ENCODE measurements around the gene ALKAL2.

The ALKAL2 gene

DNA sequence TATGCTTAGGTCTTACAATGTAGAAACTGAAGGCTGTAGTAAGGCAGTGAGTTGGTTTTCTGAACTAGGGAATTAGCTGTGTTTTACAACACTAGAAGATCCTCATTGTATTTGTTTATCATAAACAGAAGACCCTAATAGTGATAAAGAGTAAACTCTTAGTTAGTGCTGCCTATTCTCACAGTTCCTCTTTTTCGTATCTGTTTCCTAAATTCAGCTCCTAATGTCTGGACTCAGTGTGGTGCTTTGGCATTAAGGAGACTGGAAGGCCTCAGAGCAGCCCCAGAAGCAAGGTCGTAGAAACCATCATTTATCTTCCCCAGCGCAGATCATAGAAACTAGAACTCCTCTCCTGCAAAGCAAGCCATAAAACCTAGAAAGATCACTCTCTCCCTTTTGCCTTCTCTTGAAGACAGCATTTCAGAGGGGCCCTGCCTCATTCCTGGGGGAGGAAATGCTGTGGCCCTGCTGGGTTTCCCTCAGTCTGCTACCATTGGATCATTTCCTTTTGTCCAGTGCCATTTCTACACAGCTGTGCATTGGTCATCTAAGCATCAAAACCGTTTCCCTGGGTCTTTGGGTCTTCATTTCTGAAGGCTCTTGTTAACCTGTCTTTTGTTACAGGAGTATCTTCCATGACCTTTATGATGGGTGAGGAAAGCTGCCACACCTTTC, 18.4 kb downstream of the ALKAL2 start:
- no peak for DNase-seq

DNA sequence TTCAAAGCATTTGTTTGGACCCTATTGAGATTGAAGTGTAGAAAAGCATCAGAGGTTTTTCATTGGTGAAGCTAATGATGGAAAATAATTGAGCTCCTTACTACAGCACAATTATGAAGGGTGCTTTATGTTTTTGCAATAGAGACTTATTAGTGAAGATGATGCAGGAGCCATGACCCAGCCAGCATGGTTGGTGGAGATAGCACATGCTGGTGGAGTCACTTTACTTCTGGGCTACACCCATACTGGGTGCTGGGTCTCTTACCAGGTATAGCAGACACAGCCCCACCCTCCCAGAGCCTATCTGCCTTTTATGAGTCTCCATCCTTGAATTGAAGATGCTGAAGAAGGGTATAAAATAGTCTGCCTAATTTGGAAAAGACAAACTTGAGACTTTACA, 19.6 kb downstream of the ALKAL2 start:
- DNase-seq = no peak

GRCh38 chr2:264493-265468, 23.1 kb downstream of the ALKAL2 start, which contains the start of gene ACP1:
Gene ACP1 (plus strand): TSS chr2:264947. CDS start chr2:264965, 18 bp downstream.
- peak; percentile 90 for DNase-seq

DNA sequence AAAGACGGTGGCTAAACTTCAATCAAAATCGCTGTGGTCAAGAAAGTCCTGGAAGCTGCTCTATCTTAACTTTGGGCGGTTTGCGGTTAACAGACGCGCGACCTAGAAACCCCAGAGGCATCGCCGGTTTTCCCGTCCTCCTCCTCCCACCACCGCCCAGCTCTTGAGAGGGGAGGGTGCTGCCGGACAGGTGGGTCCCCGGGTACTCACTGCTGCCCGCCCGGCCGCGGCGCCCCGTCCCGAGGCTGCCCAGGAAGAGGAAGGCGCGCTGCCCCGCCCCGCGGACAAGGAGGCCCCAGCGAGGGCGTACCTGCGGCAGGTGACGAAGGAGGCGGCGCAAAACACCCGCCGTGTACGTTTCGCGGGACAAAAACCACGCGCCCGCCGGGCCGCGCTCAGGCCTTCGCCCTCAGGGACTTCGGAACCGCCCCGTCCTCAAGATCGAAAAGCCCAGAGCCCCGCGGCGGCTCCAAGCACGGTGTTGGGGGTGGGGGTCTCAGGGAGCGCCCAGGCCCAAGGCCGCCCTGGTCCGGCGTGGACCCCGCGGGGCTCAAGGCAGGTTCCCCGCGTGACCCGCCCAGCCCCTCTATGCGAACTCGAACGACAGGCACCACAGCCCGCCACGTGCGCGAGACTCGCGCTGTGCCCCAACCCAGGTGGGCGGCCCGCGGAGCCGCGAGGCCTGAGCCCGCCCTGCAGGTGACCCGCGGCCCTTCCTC, 24.0 kb downstream of the ALKAL2 start, which contains the start of gene SH3YL1:
SH3YL1 (minus strand) TSS at position 259 of the 719 bp plus-strand sequence; CDS start at position 211, 48 bp downstream.
- DNase-seq = no peak

DNA sequence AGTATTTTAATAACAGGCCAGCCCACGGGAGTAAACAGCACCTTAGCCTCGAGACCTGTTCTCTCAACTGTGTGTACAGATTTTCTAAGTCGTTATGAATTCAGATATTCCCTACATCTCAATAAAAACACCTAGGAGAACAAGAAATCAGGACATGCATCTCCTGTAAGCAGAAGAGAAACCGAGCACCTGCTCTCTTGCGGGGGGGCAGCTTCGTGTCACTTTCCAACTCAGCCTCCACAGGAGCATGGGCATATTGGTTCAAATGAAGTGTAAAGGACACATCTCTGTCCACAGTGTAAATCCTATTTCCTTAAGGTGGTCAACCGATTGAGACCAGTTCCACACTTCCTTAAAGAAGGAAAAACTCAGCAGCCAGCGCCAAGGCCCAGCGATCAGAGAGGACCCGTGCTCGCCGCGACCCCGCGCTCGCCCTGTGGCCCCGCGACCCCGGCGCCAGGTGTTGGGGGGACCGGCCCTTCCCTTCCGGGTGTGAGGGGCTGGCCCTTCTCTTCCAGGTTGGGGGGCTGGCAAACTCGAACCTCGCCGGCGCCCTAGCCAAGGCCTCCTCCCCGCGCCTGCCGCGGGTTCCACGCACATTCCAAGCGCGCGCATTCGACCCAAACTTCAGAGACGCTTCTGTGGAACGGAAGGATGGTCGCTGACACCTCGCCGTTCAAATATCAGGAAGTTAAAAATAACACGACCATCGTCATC, 24.7 kb downstream of the ALKAL2 start:
- no peak for DNase-seq

- no peak for DNase-seq
Observed at GRCh38 chr2:262117-262516, 25.8 kb downstream of the ALKAL2 start.

DNA sequence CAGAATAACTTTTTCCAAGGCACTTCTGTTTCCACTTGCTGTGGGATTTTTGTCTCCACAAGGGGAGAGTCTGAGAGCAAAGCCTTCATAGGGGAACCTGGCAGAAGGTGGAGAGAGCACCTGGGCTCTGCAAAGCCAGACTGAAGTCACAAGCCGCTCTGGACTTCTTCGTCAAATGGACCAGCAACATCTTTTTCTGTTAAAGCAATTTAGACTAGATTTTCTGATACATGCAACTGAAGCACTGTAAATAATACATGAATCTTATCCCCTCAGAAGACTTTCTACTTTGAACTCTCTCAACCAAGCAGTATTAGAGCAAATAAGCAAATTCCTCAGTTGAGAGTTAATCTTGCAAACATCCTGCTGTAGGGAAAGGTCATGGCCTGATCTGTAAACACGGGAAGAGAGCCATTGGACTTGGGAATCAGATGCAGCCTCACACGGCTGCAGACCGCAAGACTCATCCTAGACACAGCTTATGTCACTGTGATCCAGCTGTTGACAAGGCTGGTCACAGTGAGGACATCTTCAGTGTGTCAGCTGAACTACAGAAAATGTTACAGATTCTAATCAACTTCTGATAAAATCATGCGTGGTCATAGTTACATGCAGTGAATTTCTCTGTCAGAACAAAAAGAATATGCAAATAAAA, 27.3 kb downstream of the ALKAL2 start:
- no peak for DNase-seq

- no peak for DNase-seq
Observed at GRCh38 chr2:259789-260331, 28.0 kb downstream of the ALKAL2 start.

- DNase-seq = no peak
Observed at GRCh38 chr2:258933-259332, 29.0 kb downstream of the ALKAL2 start.

DNA sequence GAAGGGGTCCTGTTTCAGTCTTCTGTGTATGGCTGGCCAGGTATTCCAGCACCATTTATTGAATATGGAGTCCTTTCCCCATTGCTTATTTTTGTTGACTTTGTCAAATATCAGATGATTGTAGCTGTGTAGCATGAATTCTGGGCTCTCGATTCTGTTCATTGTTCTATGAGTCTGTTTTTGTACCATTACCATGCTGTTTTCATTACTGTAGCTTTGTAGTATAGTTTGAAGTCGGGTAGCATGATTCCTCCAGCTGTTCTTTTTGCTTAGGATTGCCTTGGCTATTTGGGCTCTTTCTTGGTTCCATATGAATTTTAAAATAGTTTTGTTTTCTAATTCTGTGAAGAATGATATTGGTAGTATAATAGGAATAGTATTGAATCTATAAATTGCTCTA, 30.0 kb downstream of the ALKAL2 start:
- no peak for DNase-seq

- no peak for DNase-seq
Observed at GRCh38 chr2:257429-257828, 30.5 kb downstream of the ALKAL2 start.

GRCh38 chr2:256094-256493, 31.8 kb downstream of the ALKAL2 start:
- DNase-seq = no peak

- DNase-seq = no peak
Observed at GRCh38 chr2:255195-255594, 32.7 kb downstream of the ALKAL2 start.

DNA sequence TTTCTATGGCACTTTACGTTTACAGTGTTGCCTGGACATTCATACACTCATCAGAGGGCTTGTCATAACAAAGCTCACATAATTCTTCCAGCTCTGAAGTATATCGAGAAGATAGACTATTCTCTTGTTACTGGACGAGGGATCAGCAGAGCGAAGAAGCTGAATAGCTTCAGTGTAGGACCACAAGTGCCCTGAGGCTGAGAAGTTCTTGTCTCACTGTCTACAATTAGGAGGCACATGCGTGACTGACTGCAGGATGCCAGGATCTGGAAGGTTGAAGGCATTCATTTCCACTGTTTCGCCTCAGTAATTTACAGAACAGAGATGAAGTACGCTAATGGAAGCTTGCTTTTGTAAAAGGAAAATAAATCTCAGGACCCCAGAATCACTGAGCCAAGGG, 33.6 kb downstream of the ALKAL2 start:
- no peak for DNase-seq

GRCh38 chr2:253202-253638, 34.7 kb downstream of the ALKAL2 start:
- DNase-seq = no peak

DNA sequence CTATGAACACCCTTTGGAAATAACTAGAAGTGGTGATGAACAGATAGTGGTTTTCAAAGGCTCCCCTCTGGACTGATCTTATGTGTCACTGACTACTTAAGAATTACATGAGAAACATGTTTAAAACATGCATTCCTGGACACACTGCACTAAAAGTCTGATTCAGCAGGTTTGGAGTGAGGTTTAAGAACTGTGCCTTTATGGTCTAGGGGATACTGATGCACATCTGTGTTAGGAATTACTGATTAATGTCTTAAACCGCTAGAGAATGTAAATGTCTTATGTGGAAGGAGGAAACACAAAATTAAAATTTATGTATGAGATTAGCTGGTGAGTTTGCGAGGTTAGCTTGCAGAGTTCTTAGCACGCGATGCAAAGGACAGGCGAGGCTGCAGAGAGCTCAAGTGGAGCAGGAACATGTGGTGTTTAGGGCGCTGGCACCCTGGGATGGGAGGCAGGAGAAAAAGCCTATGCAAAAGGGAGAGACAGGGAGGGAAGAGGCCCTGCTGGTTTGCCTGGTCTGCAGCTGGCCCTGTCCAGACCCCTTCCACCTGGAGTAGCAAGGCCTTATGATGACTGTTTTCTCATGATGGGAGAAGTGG, 35.8 kb downstream of the ALKAL2 start:
- no peak for DNase-seq

- DNase-seq = no peak
Observed at GRCh38 chr2:249538-250042, 38.3 kb downstream of the ALKAL2 start.

DNA sequence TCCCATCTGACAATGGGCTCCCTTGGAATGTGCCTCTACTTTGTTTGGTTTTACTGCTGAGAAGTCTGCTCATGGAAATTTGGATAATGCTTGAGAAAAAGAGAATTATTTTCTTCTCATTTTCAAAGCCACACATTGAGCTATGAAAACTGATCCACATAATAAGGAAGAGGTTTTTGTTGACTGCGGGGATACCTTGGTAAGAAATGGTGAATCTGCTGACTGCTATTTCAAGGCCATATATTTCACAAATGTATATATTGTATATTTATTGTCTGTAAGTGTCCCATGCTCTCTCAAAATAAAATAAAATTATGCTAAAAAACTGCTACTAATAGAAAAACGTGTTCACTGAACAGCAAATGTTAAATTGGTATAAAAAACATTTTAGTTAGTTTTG, 39.2 kb downstream of the ALKAL2 start:
- DNase-seq = no peak

DNA sequence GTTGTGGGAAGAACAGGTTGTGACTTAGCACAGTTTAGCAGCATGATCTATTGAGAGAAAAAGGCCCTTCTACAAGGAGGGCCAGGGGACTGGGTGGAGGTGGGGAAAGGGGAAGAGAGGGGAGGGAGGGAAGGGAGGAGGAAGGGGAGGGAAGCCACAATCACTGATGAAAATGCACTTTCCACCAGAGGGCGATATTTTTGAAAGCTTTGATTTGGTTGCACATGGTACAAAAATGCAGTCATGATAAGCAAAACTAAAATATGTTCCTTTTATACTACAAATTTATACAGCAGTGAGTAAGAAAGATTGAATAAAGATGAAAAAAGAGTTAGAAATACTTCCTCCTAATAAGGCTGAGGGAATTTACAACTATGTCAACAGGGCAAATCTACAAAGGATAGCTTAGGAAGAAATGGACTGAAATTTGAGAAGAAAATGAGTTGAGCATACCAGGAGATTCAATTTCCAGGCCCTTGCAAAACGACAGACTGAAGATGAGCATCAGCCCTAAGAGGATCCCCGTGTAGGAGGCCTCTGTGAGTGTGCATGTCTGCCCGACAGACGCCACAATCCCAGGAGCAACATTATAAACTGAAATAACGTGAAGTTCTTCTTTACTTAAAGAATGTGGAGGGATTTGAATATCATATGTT, 41.3 kb downstream of the ALKAL2 start:
- DNase-seq = no peak

- DNase-seq = no peak
Observed at GRCh38 chr2:244547-244946, 43.3 kb downstream of the ALKAL2 start.

All from SHP77 treated with DMSO at 0.1 percent for 48 hours (cell line).